H1 (cell line): ENCODE results near the gene S100A11. TPM values are rescaled to one million over a fixed set of nuclear protein-coding genes. Genes with fewer than 3 reads are reported as not detected.

ENCODE experiments used
- CTCF ChIA-PET: fragments of 300-600 bp; sonication (Branson Sonifier 250); formaldehyde crosslinking; loops from one replicate; lab custom pipeline; 2021; ENCODE audit not compliant: partially characterized antibody; lab: Charles Lee
- POLR2A ChIA-PET: fragments of 300-600 bp; sonication (Branson Sonifier 250); formaldehyde crosslinking; loops from one replicate; lab custom pipeline; 2021; ENCODE audit warnings: inconsistent platforms; ENCODE audit not compliant: partially characterized antibody; lab: Charles Lee
- DNase-seq, 2 experiments: peaks; one replicate each; pipeline versions ENCODE4 v3.0.0 to v3.0.0-alpha.2; 2010 to 2022; ENCODE audit warnings: low spot score in 2 of 2, low read depth in 1 of 2, mixed read lengths in 1 of 2
- FAIRE-seq: peaks from 2 replicates; lab custom pipeline; 2011; peaks lifted over from hg19 to GRCh38; lab: Jason Lieb, UNC
- H2AFZ ChIP-seq: 2 replicates; pipeline ENCODE4 v1.8.1; 2012; ENCODE audit warnings: low read length, inconsistent platforms
- H2AK5ac ChIP-seq: 2 replicates; pipeline ENCODE4 v1.6.1; 2013; ENCODE audit warnings: low read depth, low read length
- H2BK120ac ChIP-seq: replicated peaks from 2 replicates; pipeline ENCODE3; 2013; ENCODE audit warnings: low read depth, low read length, inconsistent platforms
- H2BK12ac ChIP-seq: 2 replicates; pipeline ENCODE4 v1.6.1; 2013; ENCODE audit warnings: low read depth, low read length
- H2BK15ac ChIP-seq: 2 replicates; pipeline ENCODE4 v1.6.1; 2013; ENCODE audit warnings: low read length
- H2BK20ac ChIP-seq: 2 replicates; pipeline ENCODE4 v1.6.1; 2013; ENCODE audit warnings: low read length
- H2BK5ac ChIP-seq: 2 replicates; pipeline ENCODE4 v1.6.1; 2013; ENCODE audit warnings: low read depth, low read length
- H3K14ac ChIP-seq: 2 replicates; pipeline ENCODE4 v1.6.1; 2013; ENCODE audit warnings: inconsistent platforms; ENCODE audit not compliant: insufficient read length
- H3K18ac ChIP-seq: 2 replicates; pipeline ENCODE4 v1.6.1; 2013; ENCODE audit warnings: low read length; ENCODE audit errors: extremely low read depth
- H3K23ac ChIP-seq: 2 replicates; pipeline ENCODE4 v1.6.1; 2013; ENCODE audit warnings: inconsistent platforms; ENCODE audit not compliant: insufficient read length
- H3K23me2 ChIP-seq: 2 replicates; pipeline ENCODE4 v1.6.1; 2013; ENCODE audit warnings: low read depth, low read length
- H3K27ac ChIP-seq: 2 replicates; pipeline ENCODE4 v1.6.1; 2011; ENCODE audit warnings: low read depth, low read length, inconsistent platforms
- H3K27me3 ChIP-seq, 4 experiments: replicated peaks in 1 of 4; 1 replicate in 1 of 4; 2 replicates in 3 of 4; pipeline versions ENCODE4 v1.6.1 to v1.8.1; 2011 to 2013; ENCODE audit warnings: low read length in 3 of 4, mild to moderate bottlenecking in 3 of 4, inconsistent platforms in 2 of 4, mixed read lengths in 2 of 4, moderate library complexity in 1 of 4; ENCODE audit not compliant: control insufficient read depth in 3 of 4, insufficient read depth in 3 of 4; ENCODE audit errors: extremely low read depth in 1 of 4
- H3K36me3 ChIP-seq, 4 experiments: 2 replicates each; pipeline versions ENCODE4 v1.6.1 to v1.8.1; 2011 to 2013; ENCODE audit warnings: mild to moderate bottlenecking in 4 of 4, low read length in 3 of 4, moderate library complexity in 2 of 4, control low read depth in 1 of 4, inconsistent platforms in 1 of 4; ENCODE audit not compliant: insufficient read depth in 4 of 4, control insufficient read depth in 2 of 4
- H3K4ac ChIP-seq: replicated peaks from 2 replicates; pipeline ENCODE3; 2013; ENCODE audit warnings: low read length, low read depth, mixed read lengths, inconsistent platforms; ENCODE audit not compliant: insufficient read length
- H3K4me1 ChIP-seq, 4 experiments: replicated peaks in 1 of 4; 1 replicate in 1 of 4; 2 replicates in 3 of 4; pipeline versions ENCODE4 v1.6.1 to v1.8.1; 2011 to 2013; ENCODE audit warnings: low read length in 3 of 4, inconsistent platforms in 2 of 4, mixed read lengths in 1 of 4; ENCODE audit not compliant: insufficient read depth in 4 of 4, control insufficient read depth in 3 of 4
- H3K4me2 ChIP-seq, 2 experiments: 2 replicates each; pipeline versions ENCODE4 v1.6.1 to v1.8.1; 2011 to 2013; ENCODE audit warnings: low read depth in 2 of 2, low read length in 2 of 2, control low read depth in 1 of 2, inconsistent platforms in 1 of 2, mild to moderate bottlenecking in 1 of 2; ENCODE audit not compliant: insufficient read depth in 1 of 2
- H3K4me3 ChIP-seq, 4 experiments: fragments of 200-600, 300-600 bp in 1 of 4; sonication (generic), shearing (Covaris generic), sonication (Bioruptor Twin) in 1 of 4; 2 replicates each; pipeline versions ENCODE4 v1.5.1 to v1.8.1; 2011 to 2016; ENCODE audit warnings: low read length in 4 of 4, low read depth in 3 of 4, control low read depth in 2 of 4, inconsistent platforms in 2 of 4, mild to moderate bottlenecking in 2 of 4, mixed read lengths in 1 of 4, moderate library complexity in 1 of 4; ENCODE audit not compliant: insufficient read depth in 2 of 4; ENCODE audit errors: extremely low read depth in 1 of 4
- H3K56ac ChIP-seq: replicated peaks from 2 replicates; pipeline ENCODE3; 2013; ENCODE audit warnings: low read depth, mild to moderate bottlenecking, mixed read lengths, low read length, inconsistent platforms; ENCODE audit not compliant: insufficient read length
- H3K79me1 ChIP-seq: 2 replicates; pipeline ENCODE4 v1.6.1; 2013; ENCODE audit warnings: low read depth, low read length, control low read depth
- H3K79me2 ChIP-seq, 2 experiments: 2 replicates each; pipeline versions ENCODE4 v1.6.1 to v1.8.1; 2012 to 2013; ENCODE audit warnings: low read length in 2 of 2, mild to moderate bottlenecking in 2 of 2, inconsistent platforms in 1 of 2; ENCODE audit not compliant: insufficient read depth in 2 of 2, control insufficient read depth in 1 of 2
- H3K9ac ChIP-seq, 4 experiments: replicated peaks in 1 of 4; 1 replicate in 1 of 4; 2 replicates in 3 of 4; pipeline versions ENCODE4 v1.6.1 to v1.8.1; 2011 to 2013; ENCODE audit warnings: low read depth in 3 of 4, low read length in 3 of 4, control low read depth in 2 of 4, mild to moderate bottlenecking in 2 of 4, moderate library complexity in 2 of 4, inconsistent platforms in 1 of 4; ENCODE audit errors: extremely low read depth in 1 of 4
- H3K9me3 ChIP-seq, 2 experiments: 2 replicates each; pipeline versions ENCODE4 v1.6.1 to v1.8.1; 2012 to 2013; ENCODE audit warnings: mild to moderate bottlenecking in 2 of 2, moderate library complexity in 2 of 2, control low read depth in 1 of 2, inconsistent platforms in 1 of 2, low read depth in 1 of 2, low read length in 1 of 2, mixed read lengths in 1 of 2; ENCODE audit not compliant: insufficient read depth in 2 of 2
- H4K20me1 ChIP-seq, 2 experiments: replicated peaks in 1 of 2; 2 replicates each; pipeline versions ENCODE3 to v1.8.1; 2011 to 2013; ENCODE audit warnings: inconsistent platforms in 2 of 2, low read length in 2 of 2, mild to moderate bottlenecking in 1 of 2; ENCODE audit not compliant: insufficient read depth in 2 of 2, control insufficient read depth in 1 of 2
- H4K5ac ChIP-seq: 2 replicates; pipeline ENCODE4 v1.6.1; 2013; ENCODE audit warnings: low read length, low read depth, mixed read lengths, inconsistent platforms; ENCODE audit not compliant: insufficient read length
- H4K8ac ChIP-seq: 2 replicates; pipeline ENCODE4 v1.8.0; 2013; ENCODE audit warnings: mild to moderate bottlenecking, moderate library complexity, low read length, inconsistent platforms; ENCODE audit not compliant: insufficient read depth; ENCODE audit errors: extremely low read depth
- H4K91ac ChIP-seq: replicated peaks from 2 replicates; pipeline ENCODE3; 2013; ENCODE audit warnings: low read length, mixed read lengths, inconsistent platforms; ENCODE audit not compliant: insufficient read length
- ASH2L ChIP-seq: fragments of 200-600, 300-600 bp; sonication (generic); IDR thresholded peaks from one replicate; pipeline ENCODE4 v1.7.1; 2017; ENCODE audit warnings: low read length
- CBX8 ChIP-seq: fragments of 300-800, 300-1000 bp; sonication (generic); IDR thresholded peaks from 2 replicates; pipeline ENCODE4 v1.7.1; 2016; ENCODE audit warnings: low read depth, low read length, borderline replicate concordance
- CHD1 ChIP-seq: IDR thresholded peaks from 2 replicates; pipeline ENCODE4 v1.6.1; 2012; ENCODE audit warnings: low read depth, low read length, improper control_type of control experiment
- CTBP2 ChIP-seq: IDR thresholded peaks from 2 replicates; pipeline ENCODE4 v1.7.0; 2011; ENCODE audit warnings: borderline replicate concordance, mild to moderate bottlenecking, moderate library complexity, mixed read lengths, low read length; ENCODE audit not compliant: insufficient read depth, insufficient read length
- FOSL1 ChIP-seq: IDR thresholded peaks from 2 replicates; pipeline ENCODE4 v1.6.1; 2011; ENCODE audit warnings: mild to moderate bottlenecking, low read depth, low read length, moderate library complexity; ENCODE audit not compliant: insufficient read depth
- KDM1A ChIP-seq: fragments of 200-600, 300-600 bp; sonication (generic); IDR thresholded peaks from 2 replicates; pipeline ENCODE4 v1.7.1; 2016; ENCODE audit warnings: mild to moderate bottlenecking, low read length, borderline replicate concordance
- KDM5A ChIP-seq: fragments of 200-600 bp; IDR thresholded peaks from 2 replicates; pipeline ENCODE4 v1.7.1; 2012; ENCODE audit warnings: mild to moderate bottlenecking, low read length, inconsistent platforms, mixed read lengths
- NANOG ChIP-seq: IDR thresholded peaks from 2 replicates; pipeline ENCODE4 v1.6.1; 2011; ENCODE audit warnings: low read length, low read depth, mild to moderate bottlenecking, inconsistent platforms; ENCODE audit not compliant: insufficient read depth, poor library complexity, severe bottlenecking
- RFX5 ChIP-seq: IDR thresholded peaks from 2 replicates; pipeline ENCODE4 v1.6.1; 2011; ENCODE audit warnings: low read depth, low read length, improper control_type of control experiment, borderline replicate concordance
- SP2 ChIP-seq: IDR thresholded peaks from 2 replicates; pipeline ENCODE4 v1.6.1; 2012; ENCODE audit warnings: mild to moderate bottlenecking, low read length, inconsistent platforms
- TAF7 ChIP-seq: optimal IDR thresholded peaks from 2 replicates; pipeline ENCODE3; 2011; ENCODE audit warnings: low read depth, mild to moderate bottlenecking, inconsistent platforms, low read length, moderate library complexity, borderline replicate concordance
- TBP ChIP-seq: IDR thresholded peaks from 2 replicates; pipeline ENCODE4 v1.6.1; 2011; ENCODE audit warnings: low read depth, low read length, improper control_type of control experiment
- TEAD4 ChIP-seq: IDR thresholded peaks from 2 replicates; pipeline ENCODE4 v1.6.1; 2012; ENCODE audit warnings: low read depth, low read length, inconsistent platforms, mixed read lengths
- WGBS, 2 experiments: shearing (Covaris generic) in 1 of 2; methylation state at CpG; one replicate each; pipeline versions ENCODE4 v1.1.6 to v1.1.7; 2013 to 2015; ENCODE audit warnings: low lambda C conversion rate in 2 of 2, mixed read lengths in 2 of 2, inconsistent platforms in 1 of 2, low coverage in 1 of 2, missing lambda C conversion rate in 1 of 2; ENCODE audit not compliant: insufficient replicate concordance in 2 of 2, insufficient coverage in 1 of 2, insufficient read length in 1 of 2; ENCODE audit errors: extremely low coverage in 1 of 2, missing lambda C conversion rate in 1 of 2; 5-methylcytosine and 5-hydroxymethylcytosine counted together
- polyA plus RNA-seq, 7 experiments: library from polyadenylated mRNA; depleted of rRNA in 3 of 7; stranded (reverse) in 5 of 7; unstranded in 2 of 7; fragments of >200 nt in 5 of 7; fragments of 200-250 nt in 2 of 7; gene quantifications; 1 replicate in 5 of 7; 2 replicates in 1 of 7; 4 replicates in 1 of 7; pipeline versions ENCODE4 v1.2.1 to v1.2.3, GENCODE V29; 2011 to 2013; ENCODE audit warnings: missing spikeins in 2 of 7, mixed read lengths in 2 of 7
- total RNA-seq: library from RNA; stranded (reverse); fragmentation: NEBNext Ultra II Directional; extraction: Animal tissue kit (Norgen Biotek cat#: 25700); gene quantifications from 2 replicates; pipeline ENCODE4 v1.2.1, GENCODE V29; 2021
- TF ChIP-seq, protein P1 (sequence below): IDR thresholded peaks from 2 replicates; pipeline ENCODE4 v1.6.1; 2012; ENCODE audit warnings: low read length, inconsistent platforms

The S100A11 gene
- total and polyA plus RNA-seq, 2 of the 8 experiments (the other 6 are each of a cell fraction or from before 2014, with no cell fraction given), result 120 to 343 TPM

DNA sequence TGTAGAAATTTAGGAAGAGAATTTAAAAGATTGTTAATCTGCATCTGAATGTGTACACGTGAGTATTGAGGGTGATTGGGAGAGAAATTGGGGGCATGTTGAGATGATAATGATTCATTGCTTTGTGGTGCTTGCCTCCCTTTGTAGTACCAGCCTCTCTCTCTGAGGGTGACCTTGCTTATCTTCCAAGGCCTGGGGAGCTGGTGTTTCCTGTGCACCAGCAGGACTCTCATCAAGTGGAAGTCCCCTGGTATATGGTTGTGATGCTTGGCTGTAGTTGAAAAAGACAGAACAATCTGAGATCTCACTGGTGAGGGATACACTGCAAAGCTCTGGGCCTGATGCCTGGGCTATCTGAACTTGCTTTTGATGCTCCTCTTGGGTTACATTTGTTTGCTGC, 48.0 kb upstream of the S100A11 start:
- Histone ChIP-seq H3K14ac (no peak overlapping the region), H3K23ac (no peak overlapping the region), H2BK12ac (no peak overlapping the region), H4K91ac (no peak overlapping the region), H3K4me3 (no peak overlapping the region), H4K8ac (no peak overlapping the region), H3K79me2 (no peaks in the 10 kb centered on the region), H3K9me3 (peaks cover 30 to 55% of the 10 kb centered on the region in 2 experiments), H3K56ac (no peak overlapping the region), H3K4me2 (no peak overlapping the region), H2AFZ (no peak overlapping the region), H2BK5ac (no peak overlapping the region), H3K9ac (no peak overlapping the region), H2BK120ac (no peak overlapping the region), H3K4ac (no peak overlapping the region), H3K27ac (no peak overlapping the region), H4K20me1 (no peaks in the 10 kb centered on the region), H3K23me2 (no peaks in the 10 kb centered on the region), H2BK20ac (no peak overlapping the region), H3K27me3 (no peaks in the 10 kb centered on the region), H3K79me1 (no peaks in the 10 kb centered on the region), H3K36me3 (no peaks in the 10 kb centered on the region)
- WGBS, 2 experiments, result 39 to 100% methylated on average over 1 of the region's 1 CpG
- POLR2A ChIA-PET, result no interaction called here
- CTCF ChIA-PET, result no interaction called here
- TF ChIP-seq CHD1 (no peak), TAF7 (no peak), CBX8 (no peak), KDM1A (no peak), NANOG (no peak), TEAD4 (no peak), TBP (no peak), SP2 (no peak), ASH2L (no peak), FOSL1 (no peak), KDM5A (no peak), CTBP2 (no peak), RFX5 (no peak)
- TF ChIP-seq, protein P1, sequence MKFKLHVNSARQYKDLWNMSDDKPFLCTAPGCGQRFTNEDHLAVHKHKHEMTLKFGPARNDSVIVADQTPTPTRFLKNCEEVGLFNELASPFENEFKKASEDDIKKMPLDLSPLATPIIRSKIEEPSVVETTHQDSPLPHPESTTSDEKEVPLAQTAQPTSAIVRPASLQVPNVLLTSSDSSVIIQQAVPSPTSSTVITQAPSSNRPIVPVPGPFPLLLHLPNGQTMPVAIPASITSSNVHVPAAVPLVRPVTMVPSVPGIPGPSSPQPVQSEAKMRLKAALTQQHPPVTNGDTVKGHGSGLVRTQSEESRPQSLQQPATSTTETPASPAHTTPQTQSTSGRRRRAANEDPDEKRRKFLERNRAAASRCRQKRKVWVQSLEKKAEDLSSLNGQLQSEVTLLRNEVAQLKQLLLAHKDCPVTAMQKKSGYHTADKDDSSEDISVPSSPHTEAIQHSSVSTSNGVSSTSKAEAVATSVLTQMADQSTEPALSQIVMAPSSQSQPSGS, result no peak
- TF ChIP-seq, all 59 proteins: peak for 0
- Histone ChIP-seq H2AK5ac (no peak overlapping the region), H2BK15ac (no peak overlapping the region), H3K18ac (no peak overlapping the region), H3K4me1 (no peaks in the 10 kb centered on the region), H4K5ac (no peak overlapping the region)
- DNase-seq (no peak), FAIRE-seq (no peak)
